ENCODE data around the gene PACSIN2. TPM values are rescaled to one million over a fixed set of nuclear protein-coding genes. Genes with fewer than 3 reads are reported as not detected.

PACSIN2 gene
- total RNA-seq, 4 donors from 2014 or later = 73.1 to 171 (median 107) TPM

DNA sequence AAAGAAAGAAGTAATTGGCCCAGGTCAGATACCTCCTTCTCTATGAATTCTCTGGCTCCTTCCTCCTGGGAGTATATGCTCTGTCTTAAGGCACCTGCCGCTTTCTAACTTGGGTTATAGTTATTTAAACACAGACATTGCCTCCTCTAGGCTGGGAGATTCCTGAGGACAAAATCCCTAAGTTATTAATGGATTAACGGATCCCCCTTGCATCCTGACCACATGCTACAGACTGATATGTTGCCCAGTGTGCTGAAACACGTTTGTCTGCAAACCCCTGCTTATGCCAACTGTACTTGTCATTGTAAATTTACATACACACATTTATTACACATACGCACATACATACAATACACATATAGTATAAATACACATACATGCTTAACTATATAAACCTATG lies 35.3 kb downstream of the PACSIN2 start:
- H3K4me3 ChIP-seq = no peak overlapping the region
- no peak for ATAC-seq
- H3K27me3 ChIP-seq = no peaks in the 10 kb centered on the region
- H3K27ac ChIP-seq = peak overlapping the region in 3 of 4 donors; percentile 54 to 74 (median 68)
- peaks cover 4 to 62% (median 11%) of the 10 kb centered on the region in 3 donors for H3K4me1 ChIP-seq
- TF ChIP-seq, protein P1, sequence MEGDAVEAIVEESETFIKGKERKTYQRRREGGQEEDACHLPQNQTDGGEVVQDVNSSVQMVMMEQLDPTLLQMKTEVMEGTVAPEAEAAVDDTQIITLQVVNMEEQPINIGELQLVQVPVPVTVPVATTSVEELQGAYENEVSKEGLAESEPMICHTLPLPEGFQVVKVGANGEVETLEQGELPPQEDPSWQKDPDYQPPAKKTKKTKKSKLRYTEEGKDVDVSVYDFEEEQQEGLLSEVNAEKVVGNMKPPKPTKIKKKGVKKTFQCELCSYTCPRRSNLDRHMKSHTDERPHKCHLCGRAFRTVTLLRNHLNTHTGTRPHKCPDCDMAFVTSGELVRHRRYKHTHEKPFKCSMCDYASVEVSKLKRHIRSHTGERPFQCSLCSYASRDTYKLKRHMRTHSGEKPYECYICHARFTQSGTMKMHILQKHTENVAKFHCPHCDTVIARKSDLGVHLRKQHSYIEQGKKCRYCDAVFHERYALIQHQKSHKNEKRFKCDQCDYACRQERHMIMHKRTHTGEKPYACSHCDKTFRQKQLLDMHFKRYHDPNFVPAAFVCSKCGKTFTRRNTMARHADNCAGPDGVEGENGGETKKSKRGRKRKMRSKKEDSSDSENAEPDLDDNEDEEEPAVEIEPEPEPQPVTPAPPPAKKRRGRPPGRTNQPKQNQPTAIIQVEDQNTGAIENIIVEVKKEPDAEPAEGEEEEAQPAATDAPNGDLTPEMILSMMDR (IDR thresholded peaks at IDR 0.05) = no peak
- no peak for TF ChIP-seq POLR2AphosphoS5 (IDR thresholded peaks at IDR 0.05)
- no peak for TF ChIP-seq EP300 (IDR thresholded peaks at IDR 0.05)
- TF ChIP-seq POLR2A (IDR thresholded peaks at IDR 0.05) = no peak
- H3K9me3 ChIP-seq = no peaks in the 10 kb centered on the region
- no peaks in the 10 kb centered on the region for H3K36me3 ChIP-seq
- 48 to 69% methylated on average over 4 of the region's 4 CpGs for WGBS, 2 donors (ENCODE audit: low coverage in 1 of 2)

DNA sequence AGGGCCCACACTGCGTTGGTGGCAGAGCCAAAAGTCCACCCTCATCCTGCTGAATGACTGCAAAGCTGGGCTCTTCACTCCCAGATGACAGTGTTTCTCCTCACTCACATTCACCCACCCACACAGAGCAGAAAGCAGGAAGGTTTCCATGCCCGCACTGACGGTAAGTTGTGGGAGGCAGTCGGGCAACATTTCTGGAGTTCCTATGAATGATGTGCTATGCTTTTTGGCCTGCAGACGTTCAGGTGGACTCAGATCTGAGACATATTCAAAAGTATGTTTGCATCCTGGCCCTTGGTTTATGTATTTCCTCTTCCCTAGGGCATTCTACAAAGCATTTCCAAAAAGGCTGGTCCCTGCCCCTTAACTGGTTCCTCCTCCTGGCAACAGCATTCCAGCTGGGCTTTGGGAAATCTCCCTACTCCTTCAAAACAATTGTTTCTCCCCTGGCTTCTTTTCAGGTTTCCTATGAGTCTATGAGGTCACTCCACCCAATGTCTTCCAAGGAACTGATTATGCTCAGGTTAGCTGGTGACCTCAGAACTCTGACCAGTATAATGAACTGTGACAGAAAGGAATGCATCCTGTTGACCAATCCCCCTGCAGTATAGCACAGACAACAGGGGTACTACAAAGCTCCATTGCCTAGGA lies 36.4 kb downstream of the PACSIN2 start:
- Histone ChIP-seq H3K4me1 (peaks cover 4 to 65% (median 16%) of the 10 kb centered on the region in 3 donors), H3K4me3 (no peak overlapping the region), H3K27ac (peak overlapping the region; percentile 6 to 74 (median 70)), H3K36me3 (no peaks in the 10 kb centered on the region), H3K9me3 (no peaks in the 10 kb centered on the region), H3K27me3 (no peaks in the 10 kb centered on the region)
- WGBS, 2 donors (ENCODE audit: low coverage in 1 of 2) = 9 to 26% methylated on average over 5 of the region's 5 CpGs
- peak; percentile 87 for ATAC-seq
- TF ChIP-seq POLR2AphosphoS5 (IDR thresholded peaks at IDR 0.05) = peak; percentile 73
- TF ChIP-seq POLR2A (IDR thresholded peaks at IDR 0.05) = no peak
- no peak for TF ChIP-seq EP300 (IDR thresholded peaks at IDR 0.05)
- TF ChIP-seq, protein P1 (IDR thresholded peaks at IDR 0.05) = no peak

DNA sequence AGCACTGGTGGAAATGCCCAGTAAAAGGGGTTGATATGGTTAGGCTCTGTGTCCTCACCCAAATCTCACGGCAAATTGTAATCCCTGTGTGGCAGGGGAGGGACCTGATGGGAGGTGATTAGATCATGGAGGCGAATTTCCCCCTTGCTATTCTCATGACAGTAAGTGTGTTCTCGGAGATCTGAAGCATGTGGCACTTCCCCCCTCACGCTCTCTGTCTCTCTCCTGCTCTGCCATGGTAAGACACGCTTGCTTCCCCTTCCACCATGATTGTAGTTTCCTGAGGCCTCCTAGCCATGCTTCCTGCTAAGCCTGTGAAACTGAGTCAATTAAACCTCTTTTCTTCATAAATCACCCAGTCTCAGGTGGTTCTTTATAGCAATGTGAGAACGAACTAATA lies 37.4 kb downstream of the PACSIN2 start:
- ATAC-seq = no peak
- Histone ChIP-seq H3K4me1 (peaks cover 4 to 75% (median 26%) of the 10 kb centered on the region in 3 donors), H3K9me3 (no peaks in the 10 kb centered on the region), H3K36me3 (no peaks in the 10 kb centered on the region), H3K4me3 (no peak overlapping the region), H3K27me3 (no peaks in the 10 kb centered on the region), H3K27ac (peak overlapping the region in 3 of 4 donors; percentile 25 to 74 (median 68))
- no peak for TF ChIP-seq POLR2A (IDR thresholded peaks at IDR 0.05)
- TF ChIP-seq, protein P1 (IDR thresholded peaks at IDR 0.05) = no peak
- TF ChIP-seq POLR2AphosphoS5 (IDR thresholded peaks at IDR 0.05) = no peak
- no peak for TF ChIP-seq EP300 (IDR thresholded peaks at IDR 0.05)
- 64 to 88% methylated on average over 2 to 6 of the region's 6 CpGs for WGBS, 2 donors (ENCODE audit: low coverage in 1 of 2)

DNA sequence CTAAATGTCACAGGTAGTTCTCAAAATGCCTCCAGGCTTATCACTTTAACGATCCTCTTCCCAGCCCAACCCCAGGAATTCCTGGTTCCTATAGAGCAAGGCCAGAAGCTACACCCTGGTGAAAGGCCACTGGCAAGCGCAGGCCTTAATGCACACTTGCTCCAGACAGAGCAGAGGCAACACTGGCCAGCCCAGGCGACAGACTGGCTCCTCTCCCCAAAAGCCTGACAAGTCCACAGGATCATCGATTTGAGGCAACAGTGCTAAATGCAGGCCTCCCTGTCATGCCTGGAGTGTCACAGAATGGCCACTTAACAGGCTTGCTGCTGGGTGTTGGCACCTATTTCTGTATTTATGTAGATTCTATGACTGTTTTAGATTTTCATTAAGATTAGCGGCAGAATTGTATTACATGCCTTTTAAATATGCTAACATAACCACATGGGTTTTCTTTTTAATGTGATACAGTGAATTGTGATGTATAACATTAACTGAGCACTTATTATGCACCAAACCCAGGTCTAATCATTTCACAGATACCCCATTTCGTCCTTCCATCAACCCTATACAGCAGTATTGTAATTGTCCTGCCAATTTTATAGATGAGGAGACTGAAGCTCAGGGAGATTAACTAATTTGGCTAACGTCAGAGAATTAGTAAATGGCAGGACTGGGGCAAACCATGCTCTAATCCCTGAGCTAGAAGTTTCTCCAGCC lies 38.6 kb downstream of the PACSIN2 start:
- WGBS, 2 donors (ENCODE audit: low coverage in 1 of 2) = 64 to 89% methylated on average over 2 to 4 of the region's 7 CpGs
- TF ChIP-seq POLR2AphosphoS5 (IDR thresholded peaks at IDR 0.05) = no peak
- no peak for TF ChIP-seq EP300 (IDR thresholded peaks at IDR 0.05)
- TF ChIP-seq POLR2A (IDR thresholded peaks at IDR 0.05) = no peak
- TF ChIP-seq, protein P1 (IDR thresholded peaks at IDR 0.05) = no peak
- ATAC-seq = no peak
- H3K9me3 ChIP-seq = no peaks in the 10 kb centered on the region
- no peak overlapping the region for H3K4me3 ChIP-seq
- H3K27me3 ChIP-seq = no peaks in the 10 kb centered on the region
- H3K36me3 ChIP-seq = no peaks in the 10 kb centered on the region
- H3K4me1 ChIP-seq = peaks cover 4 to 83% (median 27%) of the 10 kb centered on the region in 3 donors
- peak overlapping the region in 3 of 4 donors; percentile 0 to 4 (median 2) for H3K27ac ChIP-seq

Measured in gastroesophageal sphincter (tissue), 4 donors.